ENCODE measurements around the gene S100A16.
"Not testable (repeated sequence)": the region's sequence is repeated elsewhere in the genome, so short reads cannot be mapped to it uniquely, and the experiment has no call there.

The S100A16 gene, protein sequence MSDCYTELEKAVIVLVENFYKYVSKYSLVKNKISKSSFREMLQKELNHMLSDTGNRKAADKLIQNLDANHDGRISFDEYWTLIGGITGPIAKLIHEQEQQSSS

GRCh38 chr1:153612755-153613331, at the start of gene S100A16:
S100A16 (minus strand) TSS chr1:153613137; CDS start chr1:153608151, 4,986 bp downstream.
- no peak for DNase-seq

DNA sequence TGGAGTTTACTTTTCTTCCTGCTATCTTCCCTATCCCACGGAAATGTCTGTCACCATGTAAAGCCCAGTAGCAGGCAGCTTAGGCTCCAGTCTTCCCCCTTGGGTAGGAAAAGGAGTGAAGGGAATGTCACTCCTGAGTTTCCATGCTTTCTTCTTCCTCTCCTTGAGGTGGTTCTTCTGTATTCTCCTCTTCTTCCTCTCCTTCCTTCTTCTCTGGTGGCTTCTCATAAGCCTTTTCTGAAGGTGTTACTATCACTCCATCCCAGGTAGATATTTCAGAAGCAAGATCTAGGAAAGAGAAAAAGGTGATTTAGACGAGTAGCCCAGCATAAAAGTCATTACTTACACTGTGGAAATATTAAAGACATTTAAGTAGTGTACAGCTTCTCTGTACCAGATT, 49.3 kb upstream of the S100A16 start:
- no peak for DNase-seq

- DNase-seq: no peak
These were observed 48.3 kb upstream of the S100A16 start for GRCh38 chr1:153661111-153661708.

DNA sequence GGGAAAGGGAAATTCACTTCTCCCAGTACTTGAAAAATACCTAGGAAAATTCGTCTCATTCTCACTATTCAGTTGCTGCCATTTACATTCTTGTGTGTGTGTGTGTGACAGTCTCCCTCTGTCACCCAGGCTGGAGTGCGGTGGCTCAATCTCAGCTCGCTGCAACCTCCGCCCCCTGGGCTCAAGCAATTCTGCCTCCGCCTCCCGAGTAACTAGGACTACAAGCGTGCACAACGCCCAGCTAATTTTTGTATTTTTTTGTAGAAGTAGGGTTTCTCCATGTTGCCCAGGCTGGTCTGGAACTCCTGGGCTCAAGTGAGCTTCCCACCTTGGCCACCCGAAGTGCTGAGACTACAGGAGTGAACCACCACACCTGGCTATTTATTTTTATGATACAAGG, 46.7 kb upstream of the S100A16 start:
- no peak for DNase-seq

- no peak for DNase-seq
These were observed 46.2 kb upstream of the S100A16 start for GRCh38 chr1:153659175-153659534.

- peak; percentile 89 for DNase-seq
These were observed 45.6 kb upstream of the S100A16 start, which contains the start of gene SNAPIN for GRCh38 chr1:153658400-153659174. SNAPIN (plus strand) TSS chr1:153658703; CDS start chr1:153658744, 41 bp downstream.

DNA sequence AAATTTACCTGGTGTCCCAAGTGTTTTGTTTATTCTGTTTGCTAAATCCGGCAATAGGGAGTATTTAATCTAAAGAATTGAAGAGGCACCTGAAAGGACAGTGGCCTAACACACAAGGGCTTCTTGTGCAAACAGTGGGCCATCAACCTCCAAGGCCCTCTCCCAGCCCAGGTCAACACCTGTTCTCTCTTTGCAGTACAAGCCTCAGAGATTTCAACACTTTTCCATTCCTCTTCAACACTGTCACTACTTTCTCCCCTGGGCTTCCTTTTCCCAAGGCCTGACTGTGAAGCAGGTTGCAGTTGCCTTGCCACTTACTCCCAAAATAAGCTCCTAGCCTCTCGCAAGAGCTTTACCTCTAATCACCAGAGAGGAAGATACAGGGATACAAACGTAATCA, 42.4 kb upstream of the S100A16 start:
- DNase-seq: no peak

GRCh38 chr1:153652805-153653500, 40.0 kb upstream of the S100A16 start:
- no peak for DNase-seq

GRCh38 chr1:153651771-153652170, 38.8 kb upstream of the S100A16 start:
- no peak for DNase-seq

GRCh38 chr1:153649863-153650235, 36.9 kb upstream of the S100A16 start:
- no peak for DNase-seq

GRCh38 chr1:153649137-153649862, 36.4 kb upstream of the S100A16 start:
- no peak for DNase-seq

- DNase-seq: no peak
These were observed 35.2 kb upstream of the S100A16 start for GRCh38 chr1:153648000-153648643.

DNA sequence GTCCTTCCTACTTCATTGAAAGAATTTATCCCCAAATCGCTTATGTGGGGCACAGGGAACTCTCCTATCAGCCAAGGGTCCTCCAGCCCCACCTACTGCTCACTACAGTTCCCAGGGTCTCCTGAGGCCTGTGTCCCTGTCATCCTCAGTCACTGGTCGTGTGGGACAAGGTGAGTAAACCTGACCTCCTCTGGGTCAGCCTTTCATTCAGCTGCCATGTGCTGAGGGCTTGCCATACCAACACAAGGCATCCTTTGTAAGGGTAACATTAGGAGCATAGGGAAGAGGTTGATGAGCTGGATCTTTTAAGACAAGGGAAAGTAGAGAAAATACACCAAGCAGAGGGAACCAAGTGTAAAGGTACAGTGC, 34.4 kb upstream of the S100A16 start:
- DNase-seq: no peak

DNA sequence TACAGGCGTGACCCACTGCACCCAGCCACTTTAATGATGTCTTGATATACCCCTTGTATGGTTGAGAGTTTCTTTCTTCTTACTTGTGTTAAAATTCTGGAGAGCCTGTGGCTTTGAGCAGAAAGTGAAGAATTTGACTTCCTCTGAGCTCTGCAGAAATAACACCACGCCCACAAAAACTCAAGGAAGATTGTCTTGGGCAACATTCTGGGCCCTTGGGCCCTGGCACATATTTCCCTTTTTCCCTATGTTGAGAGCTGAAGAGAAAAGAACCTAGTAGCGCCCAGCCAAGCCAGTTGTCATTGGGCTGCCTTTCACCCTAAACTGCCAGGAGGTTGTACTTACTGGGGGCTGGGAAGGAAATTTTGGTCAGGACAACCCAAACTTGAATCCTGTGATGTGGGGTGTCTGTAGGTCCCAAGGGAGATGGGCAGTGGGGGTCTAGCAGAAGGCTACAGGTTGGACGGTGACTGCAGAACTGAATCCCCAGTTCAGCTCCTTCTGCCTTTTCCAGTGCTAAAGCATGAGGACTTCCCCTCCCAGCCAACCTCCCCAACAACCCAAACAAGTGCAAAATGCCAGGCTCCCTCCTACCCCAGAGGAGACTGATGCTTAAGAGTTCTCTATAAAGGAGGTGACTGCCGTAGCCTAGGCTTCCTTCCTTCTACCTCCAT, 33.9 kb upstream of the S100A16 start:
- DNase-seq: no peak

DNA sequence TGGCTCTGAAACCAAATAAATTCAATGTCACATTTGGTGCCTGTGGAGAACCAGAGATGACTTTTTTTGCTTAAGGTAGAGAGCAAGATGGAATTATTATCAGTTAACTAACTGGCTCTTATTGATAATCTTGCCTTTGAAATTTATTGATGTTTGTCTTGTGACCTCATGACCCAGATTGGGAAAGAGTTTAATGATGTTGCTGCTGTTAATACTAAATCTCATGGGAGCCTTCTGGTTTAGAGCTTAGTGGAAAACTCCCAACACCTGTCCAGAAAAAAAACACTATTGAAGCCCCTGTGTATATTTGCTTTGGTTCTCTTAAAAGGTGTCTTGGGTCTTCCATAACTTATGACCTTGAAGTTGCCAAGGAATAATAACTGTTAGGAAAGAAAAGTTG, 30.9 kb upstream of the S100A16 start:
- no peak for DNase-seq

- no peak for DNase-seq
These were observed 30.2 kb upstream of the S100A16 start for GRCh38 chr1:153643100-153643499.

DNA sequence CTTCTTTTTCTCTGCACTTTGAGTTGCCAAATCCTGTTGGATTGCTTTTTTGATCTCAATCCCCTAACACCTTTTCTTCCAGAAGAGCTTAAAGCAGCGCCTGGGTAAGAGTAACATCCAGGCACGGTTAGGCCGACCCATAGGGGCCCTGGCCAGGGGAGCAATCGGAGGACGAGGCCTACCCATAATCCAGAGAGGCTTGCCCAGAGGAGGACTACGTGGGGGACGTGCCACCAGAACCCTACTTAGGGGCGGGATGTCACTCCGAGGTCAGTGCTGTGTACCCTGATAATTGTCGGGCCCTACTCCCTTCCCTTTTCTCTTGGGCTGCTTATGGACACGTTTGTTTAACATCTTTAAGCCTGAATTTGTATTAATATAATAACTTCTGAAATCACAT, 29.2 kb upstream of the S100A16 start:
- no peak for DNase-seq

- no peak for DNase-seq
These were observed 27.9 kb upstream of the S100A16 start for GRCh38 chr1:153640861-153641260.

- not testable (repeated sequence) for DNase-seq
These were observed 27.3 kb upstream of the S100A16 start for GRCh38 chr1:153640213-153640612.

DNA sequence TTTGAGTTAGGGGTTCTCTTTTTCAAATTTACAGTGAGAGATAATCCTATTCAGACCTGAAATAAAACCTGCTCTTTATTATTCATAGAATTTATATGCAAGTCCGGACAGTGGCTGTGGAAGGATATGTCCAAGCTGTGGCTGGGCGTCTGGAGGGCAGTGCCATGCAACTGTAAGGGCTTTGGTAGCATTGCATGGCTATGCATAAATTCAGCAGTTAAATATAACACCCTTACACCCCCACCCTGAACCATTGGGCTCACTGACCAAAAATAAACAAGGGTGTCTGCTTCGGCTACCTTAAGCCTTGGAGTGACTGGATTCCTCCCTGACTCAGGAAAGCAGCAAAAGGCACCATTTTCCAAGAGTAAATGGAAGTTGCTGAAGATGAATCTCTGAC, 26.3 kb upstream of the S100A16 start:
- DNase-seq: no peak

DNA sequence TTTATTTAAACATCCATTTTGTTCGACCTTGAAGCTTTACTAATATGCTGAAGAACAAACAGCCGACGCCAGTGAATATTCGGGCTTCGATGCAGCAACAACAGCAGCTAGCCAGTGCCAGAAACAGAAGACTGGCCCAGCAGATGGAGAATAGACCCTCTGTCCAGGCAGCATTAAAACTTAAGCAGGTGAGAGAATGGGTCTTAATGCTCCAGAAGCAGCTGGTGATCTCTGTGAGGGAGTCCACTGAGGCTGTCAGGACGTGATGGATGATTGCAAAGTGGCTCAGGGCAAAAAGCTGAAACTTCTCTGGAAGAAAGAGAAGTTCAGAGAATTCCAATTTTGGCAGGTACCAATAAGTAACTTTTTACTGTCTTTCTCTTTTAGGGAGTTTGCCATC, 25.3 kb upstream of the S100A16 start:
- DNase-seq: no peak

DNA sequence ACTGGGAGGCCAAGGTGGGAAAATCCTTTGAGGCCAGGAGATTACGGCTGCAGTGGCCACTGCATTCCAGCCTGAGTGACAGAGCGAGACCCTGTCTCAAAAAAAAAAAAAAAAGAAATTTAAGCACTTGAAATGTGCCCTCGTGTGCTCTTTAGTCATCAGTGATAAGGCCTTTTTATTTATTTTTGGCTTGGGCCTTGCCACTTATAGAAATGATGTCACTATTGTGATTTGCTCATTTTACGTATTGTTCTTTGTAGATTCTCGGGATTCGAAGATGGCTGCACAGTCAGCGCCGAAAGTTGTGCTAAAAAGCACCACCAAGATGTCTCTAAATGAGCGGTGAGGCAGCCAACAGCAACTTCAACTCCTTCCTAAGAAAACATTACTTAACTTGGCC, 23.4 kb upstream of the S100A16 start:
- no peak for DNase-seq
